ENCODE measurements around the gene KCNJ4.

Gene KCNJ4

GRCh38 chr22:38431266-38432010 is 23.6 kb downstream of the KCNJ4 start:
- no peak overlapping the region for H3K4me3 ChIP-seq (ENCODE audit: low read depth, low read length)
- TF ChIP-seq CTCF (IDR thresholded peaks at IDR 0.05; ENCODE audit: control insufficient read depth, extremely low read depth, insufficient read depth): no peak
- no peak for DNase-seq (ENCODE audit: low read depth)

GRCh38 chr22:38429499-38430068 is 25.4 kb downstream of the KCNJ4 start:
- TF ChIP-seq CTCF (IDR thresholded peaks at IDR 0.05; ENCODE audit: control insufficient read depth, extremely low read depth, insufficient read depth): no peak
- no peak overlapping the region for H3K4me3 ChIP-seq (ENCODE audit: low read depth, low read length)
- no peak for DNase-seq (ENCODE audit: low read depth)

GRCh38 chr22:38428714-38429113 is 26.3 kb downstream of the KCNJ4 start:
- no peak overlapping the region for H3K4me3 ChIP-seq (ENCODE audit: low read depth, low read length)
- DNase-seq (ENCODE audit: low read depth): no peak
- no peak for TF ChIP-seq CTCF (IDR thresholded peaks at IDR 0.05; ENCODE audit: control insufficient read depth, extremely low read depth, insufficient read depth)

- H3K4me3 ChIP-seq (ENCODE audit: low read depth, low read length): no peak overlapping the region
- DNase-seq (ENCODE audit: low read depth): no peak
- TF ChIP-seq CTCF (IDR thresholded peaks at IDR 0.05; ENCODE audit: control insufficient read depth, extremely low read depth, insufficient read depth): no peak
Measured at GRCh38 chr22:38427940-38428339, 27.1 kb downstream of the KCNJ4 start.

- DNase-seq (ENCODE audit: low read depth): no peak
- no peak for TF ChIP-seq CTCF (IDR thresholded peaks at IDR 0.05; ENCODE audit: control insufficient read depth, extremely low read depth, insufficient read depth)
- H3K4me3 ChIP-seq (ENCODE audit: low read depth, low read length): no peak overlapping the region
Measured at GRCh38 chr22:38427465-38427864, 27.5 kb downstream of the KCNJ4 start.

GRCh38 chr22:38426628-38427027 is 28.4 kb downstream of the KCNJ4 start:
- no peak for TF ChIP-seq CTCF (IDR thresholded peaks at IDR 0.05; ENCODE audit: control insufficient read depth, extremely low read depth, insufficient read depth)
- no peak for DNase-seq (ENCODE audit: low read depth)
- H3K4me3 ChIP-seq (ENCODE audit: low read depth, low read length): no peak overlapping the region
